T-helper 17 cell (primary cell): ENCODE results near the gene PGPEP1. TPM values are rescaled to one million over a fixed set of nuclear protein-coding genes. Genes with fewer than 3 reads are reported as not detected.
"Not testable (repeated sequence)": the region's sequence is repeated elsewhere in the genome, so short reads cannot be mapped to it uniquely, and the experiment has no call there.

Experiments used
- ATAC-seq: fragments of 150-1000 bp; cut with Tn5 transposase; 2 replicates; pipeline ENCODE4 v1.10.0; 2021; ENCODE audit warnings: mild to moderate bottlenecking, moderate library complexity
- DNase-seq, 3 donors: peaks; one replicate each; pipeline versions ENCODE4 v3.0.0 to v3.0.0-alpha.2; 2020 to 2021
- H3K9me3 ChIP-seq: one replicate; pipeline ENCODE4 v1.7.0; 2013; ENCODE audit warnings: low read length, mild to moderate bottlenecking; ENCODE audit not compliant: control insufficient read depth, poor library complexity, severe bottlenecking
- H3K27ac Mint-ChIP-seq: one replicate; pipeline ENCODE4 v1.8.0; 2022; ENCODE audit warnings: mild to moderate bottlenecking, moderate library complexity, mixed read lengths
- H3K27me3 Mint-ChIP-seq: one replicate; pipeline ENCODE4 v1.8.0; 2022; ENCODE audit warnings: mixed read lengths
- H3K36me3 Mint-ChIP-seq: one replicate; pipeline ENCODE4 v1.8.0; 2022; ENCODE audit warnings: low read depth, mixed read lengths
- H3K4me1 Mint-ChIP-seq: one replicate; pipeline ENCODE4 v1.8.0; 2022; ENCODE audit warnings: mild to moderate bottlenecking, mixed read lengths
- H3K4me3 Mint-ChIP-seq: one replicate; pipeline ENCODE4 v1.8.0; 2022; ENCODE audit warnings: mild to moderate bottlenecking, moderate library complexity, mixed read lengths
- total RNA-seq, 4 donors: library from RNA in 2 of 4; stranded (reverse) in 2 of 4; gene quantifications; one replicate each; pipeline ENCODE4 v1.2.3 and lab custom pipeline; 2022 to 2026

PGPEP1 gene
- total RNA-seq, 2 donors from 2014 or later: 22.0 to 28.3 TPM

- ATAC-seq, H3K36me3 Mint-ChIP-seq, DNase-seq, H3K4me3 Mint-ChIP-seq, H3K27ac Mint-ChIP-seq, H3K9me3 ChIP-seq, H3K27me3 Mint-ChIP-seq: not testable (repeated sequence)
- H3K4me1 Mint-ChIP-seq: peaks cover 16% of the 10 kb centered on the region
Measured at GRCh38 chr19:18348818-18349339, 8.5 kb downstream of the PGPEP1 start.

- Mint-ChIP-seq H3K4me1 (peaks cover 16% of the 10 kb centered on the region), H3K4me3 (no peak overlapping the region), H3K27me3 (no peaks in the 10 kb centered on the region), H3K27ac (no peak overlapping the region), H3K36me3 (peaks cover 10% of the 10 kb centered on the region)
- DNase-seq: no peak
- ATAC-seq: no peak
- H3K9me3 ChIP-seq: no peaks in the 10 kb centered on the region
Measured at GRCh38 chr19:18349524-18350128, 9.2 kb downstream of the PGPEP1 start.

GRCh38 chr19:18350490-18350889 is 10.1 kb downstream of the PGPEP1 start:
- peaks cover 10% of the 10 kb centered on the region for H3K36me3 Mint-ChIP-seq
- H3K27ac Mint-ChIP-seq: no peak overlapping the region
- DNase-seq: no peak
- peaks cover 16% of the 10 kb centered on the region for H3K4me1 Mint-ChIP-seq
- ATAC-seq: no peak
- no peaks in the 10 kb centered on the region for H3K9me3 ChIP-seq
- no peak overlapping the region for H3K4me3 Mint-ChIP-seq
- no peaks in the 10 kb centered on the region for H3K27me3 Mint-ChIP-seq

DNA sequence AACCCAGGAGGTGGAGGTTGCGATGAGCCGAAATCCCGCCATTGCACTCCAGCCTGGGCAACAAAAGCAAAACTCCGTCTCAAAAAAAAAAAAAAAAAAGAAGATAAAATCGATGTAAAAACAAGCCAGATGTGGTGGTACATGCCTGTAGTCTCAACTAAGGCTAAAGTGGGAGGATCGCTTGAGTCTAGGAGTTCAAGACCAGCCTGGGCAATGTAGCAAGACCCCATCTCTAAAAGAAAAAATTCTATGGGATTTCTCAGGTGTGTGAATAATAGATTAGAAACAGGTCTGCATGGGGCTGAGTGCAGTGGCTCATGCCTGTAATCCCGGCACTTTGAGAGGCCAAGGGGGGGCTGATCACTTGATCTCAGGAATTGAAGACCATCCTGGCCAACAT is 11.1 kb downstream of the PGPEP1 start:
- Mint-ChIP-seq H3K36me3 (peaks cover 7% of the 10 kb centered on the region), H3K4me3 (no peak overlapping the region), H3K27ac (no peak overlapping the region), H3K4me1 (peaks cover 12% of the 10 kb centered on the region), H3K27me3 (no peaks in the 10 kb centered on the region)
- no peaks in the 10 kb centered on the region for H3K9me3 ChIP-seq
- no peak for ATAC-seq
- DNase-seq: no peak

- Mint-ChIP-seq H3K4me3 (no peak overlapping the region), H3K4me1 (peaks cover 3% of the 10 kb centered on the region), H3K27ac (no peak overlapping the region), H3K36me3 (peaks cover 2% of the 10 kb centered on the region), H3K27me3 (no peaks in the 10 kb centered on the region)
- no peak for DNase-seq
- no peak for ATAC-seq
- no peaks in the 10 kb centered on the region for H3K9me3 ChIP-seq
Measured at GRCh38 chr19:18353378-18354005, 13.1 kb downstream of the PGPEP1 start.

GRCh38 chr19:18354743-18355142 is 14.3 kb downstream of the PGPEP1 start:
- not testable (repeated sequence) for DNase-seq, ATAC-seq, H3K4me3 Mint-ChIP-seq, H3K4me1 Mint-ChIP-seq, H3K36me3 Mint-ChIP-seq, H3K27me3 Mint-ChIP-seq, H3K9me3 ChIP-seq, H3K27ac Mint-ChIP-seq

DNA sequence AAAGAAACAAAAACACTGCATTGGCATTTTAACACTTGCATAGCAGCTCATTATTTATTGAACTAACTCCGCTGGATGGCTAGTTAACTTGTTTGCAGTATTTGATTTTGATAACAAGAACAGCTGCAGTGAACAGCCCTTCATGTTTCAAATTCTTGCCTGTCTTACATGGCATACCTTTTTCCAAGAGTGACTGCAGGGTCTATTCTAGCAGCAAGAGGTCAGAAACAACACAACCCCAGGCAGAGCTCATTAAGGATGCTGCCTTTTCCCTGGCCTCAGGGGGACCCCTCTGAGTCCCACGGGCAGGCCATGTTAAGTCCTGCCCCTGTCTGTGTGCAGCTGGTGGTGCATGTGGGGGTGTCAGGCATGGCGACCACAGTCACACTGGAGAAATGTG is 16.6 kb downstream of the PGPEP1 start:
- ATAC-seq (no peak), DNase-seq (no peak)
- H3K9me3 ChIP-seq: no peaks in the 10 kb centered on the region
- no peak overlapping the region for H3K27ac Mint-ChIP-seq
- H3K36me3 Mint-ChIP-seq: peaks cover 8% of the 10 kb centered on the region
- no peaks in the 10 kb centered on the region for H3K4me1 Mint-ChIP-seq
- H3K4me3 Mint-ChIP-seq: no peak overlapping the region
- no peaks in the 10 kb centered on the region for H3K27me3 Mint-ChIP-seq

DNA sequence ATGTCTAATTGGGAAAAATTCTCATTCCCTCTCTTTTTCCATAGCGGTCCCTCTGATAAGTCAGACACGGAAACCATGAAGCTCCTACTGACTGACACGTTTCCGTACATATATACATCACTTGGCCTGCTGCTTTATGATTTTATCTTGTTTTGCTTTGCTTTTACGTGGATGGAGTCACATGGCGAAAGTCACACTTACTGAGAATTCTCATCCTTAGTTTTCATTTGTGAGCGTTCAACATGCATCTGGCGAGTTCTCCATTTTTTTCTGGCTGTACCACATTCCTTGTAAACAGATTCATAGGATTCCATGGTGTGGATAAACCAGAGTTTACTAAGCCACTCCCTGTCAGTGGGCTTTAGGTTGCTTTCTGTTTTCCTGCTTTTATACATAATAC is 21.2 kb downstream of the PGPEP1 start:
- no peaks in the 10 kb centered on the region for H3K27me3 Mint-ChIP-seq
- H3K36me3 Mint-ChIP-seq: peaks cover 8% of the 10 kb centered on the region
- no peak overlapping the region for H3K4me3 Mint-ChIP-seq
- no peak for ATAC-seq
- no peak overlapping the region for H3K27ac Mint-ChIP-seq
- no peak for DNase-seq
- no peaks in the 10 kb centered on the region for H3K9me3 ChIP-seq
- no peaks in the 10 kb centered on the region for H3K4me1 Mint-ChIP-seq

DNA sequence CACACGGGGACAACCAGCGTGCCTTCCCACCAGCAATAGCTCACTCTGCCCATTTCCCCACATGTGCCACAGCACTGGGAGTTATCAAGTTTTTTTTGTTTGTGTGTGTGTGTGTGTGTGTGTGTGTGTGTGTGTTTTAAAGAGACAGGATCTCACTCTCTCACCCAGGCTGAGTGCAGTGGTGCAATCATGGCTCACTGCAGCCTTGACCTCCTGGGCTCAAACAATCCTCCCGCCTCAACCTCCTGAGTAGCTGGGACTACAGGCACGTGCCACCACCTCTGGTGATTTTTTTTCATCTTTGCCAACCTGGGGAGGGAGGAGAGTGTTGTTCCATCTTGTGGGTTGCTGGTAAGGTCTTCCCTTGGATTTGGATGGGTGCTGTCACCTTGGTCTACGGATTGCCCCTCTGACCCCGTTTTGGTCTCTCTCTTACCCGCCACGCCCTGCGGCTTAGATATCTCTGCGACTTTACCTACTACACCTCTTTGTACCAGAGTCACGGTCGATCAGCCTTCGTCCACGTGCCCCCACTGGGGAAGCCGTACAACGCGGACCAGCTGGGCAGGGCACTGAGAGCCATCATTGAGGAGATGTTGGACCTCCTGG is 22.6 kb downstream of the PGPEP1 start:
- DNase-seq (no peak), ATAC-seq (no peak)
- Mint-ChIP-seq H3K27me3 (no peaks in the 10 kb centered on the region), H3K4me1 (peaks cover 3% of the 10 kb centered on the region), H3K27ac (no peak overlapping the region), H3K4me3 (no peak overlapping the region), H3K36me3 (peaks cover 8% of the 10 kb centered on the region)
- H3K9me3 ChIP-seq: no peaks in the 10 kb centered on the region

- DNase-seq: no peak
- peaks cover 3% of the 10 kb centered on the region for H3K4me1 Mint-ChIP-seq
- peak overlapping the region; percentile 56 for H3K27ac Mint-ChIP-seq
- H3K9me3 ChIP-seq: no peaks in the 10 kb centered on the region
- no peak overlapping the region for H3K4me3 Mint-ChIP-seq
- H3K27me3 Mint-ChIP-seq: no peaks in the 10 kb centered on the region
- peaks cover 8% of the 10 kb centered on the region for H3K36me3 Mint-ChIP-seq
- no peak for ATAC-seq
Measured at GRCh38 chr19:18363787-18364186, 23.4 kb downstream of the PGPEP1 start.

DNA sequence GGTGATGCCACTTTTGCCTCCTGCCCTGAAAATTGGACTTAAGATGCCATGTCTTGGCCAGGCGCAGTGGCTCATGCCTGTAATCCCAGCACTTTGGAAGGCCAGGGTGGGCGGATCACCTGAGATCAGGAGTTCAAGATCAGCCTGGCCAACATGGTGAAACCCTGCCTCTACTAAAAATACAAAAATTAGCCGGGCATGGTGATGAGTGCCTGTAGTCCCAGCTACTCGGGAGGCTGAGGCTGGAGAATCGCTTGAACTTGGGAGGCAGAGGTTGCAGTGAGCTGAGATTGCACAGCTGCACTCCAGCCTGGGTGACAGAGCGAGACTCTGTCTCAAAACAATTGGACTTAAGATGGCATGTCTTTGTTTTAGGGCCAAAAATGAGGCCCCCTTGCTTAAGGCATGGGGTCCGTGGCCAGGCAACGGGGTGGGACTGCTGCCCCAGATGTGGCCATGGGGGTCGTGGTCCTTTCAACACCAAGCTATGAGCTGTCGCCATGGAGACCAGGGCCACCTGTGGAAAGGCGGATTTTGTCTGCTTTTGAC is 24.0 kb downstream of the PGPEP1 start:
- not testable (repeated sequence) for DNase-seq, ATAC-seq, H3K27me3 Mint-ChIP-seq, H3K4me1 Mint-ChIP-seq, H3K36me3 Mint-ChIP-seq, H3K9me3 ChIP-seq, H3K4me3 Mint-ChIP-seq
- H3K27ac Mint-ChIP-seq: peak overlapping the region; percentile 56

DNA sequence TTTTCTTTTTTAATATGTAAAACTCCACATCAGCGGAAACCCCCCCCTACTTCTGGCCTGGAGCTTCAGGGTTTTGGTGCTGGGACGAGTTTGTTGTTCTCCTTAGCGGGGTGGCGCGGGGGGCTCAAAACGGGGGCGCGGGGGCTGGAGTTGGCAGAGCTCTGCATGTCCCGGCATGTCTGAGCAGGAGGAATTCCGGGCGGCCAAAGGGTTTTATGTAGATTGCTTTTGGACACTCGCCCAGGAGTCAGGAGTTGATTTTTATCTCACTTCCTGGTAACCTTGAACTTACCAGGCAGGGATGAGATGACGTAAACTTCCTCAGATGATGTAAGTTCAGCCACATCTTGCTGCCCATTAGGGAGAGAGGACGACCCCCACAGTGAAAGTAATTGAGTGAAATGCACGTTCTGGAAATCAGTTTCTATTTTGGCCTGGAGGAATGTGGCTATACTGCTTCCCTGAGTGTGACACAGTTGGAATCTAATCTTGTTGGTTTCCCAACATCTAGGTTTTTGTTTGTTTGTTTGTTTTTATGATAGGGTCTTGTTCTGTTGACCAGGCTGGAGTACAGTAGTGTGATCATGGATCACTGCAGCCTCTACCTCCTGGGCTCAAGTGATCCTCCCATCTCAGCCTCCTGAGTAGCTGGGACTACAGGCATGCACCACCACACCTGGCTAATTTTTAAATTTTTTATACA is 24.6 kb downstream of the PGPEP1 start:
- ATAC-seq (no peak), DNase-seq (no peak)
- Mint-ChIP-seq H3K4me1 (peaks cover 3% of the 10 kb centered on the region), H3K4me3 (no peak overlapping the region), H3K27me3 (no peaks in the 10 kb centered on the region), H3K27ac (no peak overlapping the region), H3K36me3 (peaks cover 4% of the 10 kb centered on the region)
- H3K9me3 ChIP-seq: no peaks in the 10 kb centered on the region

GRCh38 chr19:18366021-18366435 is 25.6 kb downstream of the PGPEP1 start:
- H3K27me3 Mint-ChIP-seq: no peaks in the 10 kb centered on the region
- ATAC-seq (no peak), DNase-seq (no peak)
- H3K4me3 Mint-ChIP-seq: no peak overlapping the region
- no peaks in the 10 kb centered on the region for H3K9me3 ChIP-seq
- H3K4me1 Mint-ChIP-seq: peaks cover 3% of the 10 kb centered on the region
- peaks cover 4% of the 10 kb centered on the region for H3K36me3 Mint-ChIP-seq
- no peak overlapping the region for H3K27ac Mint-ChIP-seq
